HG03469 (cell line): Measurements from ENCODE around the gene EPB41L4A.
"Not testable (repeated sequence)": the region's sequence is repeated elsewhere in the genome, so short reads cannot be mapped to it uniquely, and the experiment has no call there.

Experiments used
- ATAC-seq: cut with Tn5 transposase; IDR thresholded peaks from one replicate; pipeline ENCODE4 v1.9.1; 2021; ENCODE audit warnings: mild to moderate bottlenecking, moderate library complexity, moderate number of reproducible peaks; ENCODE audit not compliant: unreplicated experiment

The EPB41L4A gene, protein sequence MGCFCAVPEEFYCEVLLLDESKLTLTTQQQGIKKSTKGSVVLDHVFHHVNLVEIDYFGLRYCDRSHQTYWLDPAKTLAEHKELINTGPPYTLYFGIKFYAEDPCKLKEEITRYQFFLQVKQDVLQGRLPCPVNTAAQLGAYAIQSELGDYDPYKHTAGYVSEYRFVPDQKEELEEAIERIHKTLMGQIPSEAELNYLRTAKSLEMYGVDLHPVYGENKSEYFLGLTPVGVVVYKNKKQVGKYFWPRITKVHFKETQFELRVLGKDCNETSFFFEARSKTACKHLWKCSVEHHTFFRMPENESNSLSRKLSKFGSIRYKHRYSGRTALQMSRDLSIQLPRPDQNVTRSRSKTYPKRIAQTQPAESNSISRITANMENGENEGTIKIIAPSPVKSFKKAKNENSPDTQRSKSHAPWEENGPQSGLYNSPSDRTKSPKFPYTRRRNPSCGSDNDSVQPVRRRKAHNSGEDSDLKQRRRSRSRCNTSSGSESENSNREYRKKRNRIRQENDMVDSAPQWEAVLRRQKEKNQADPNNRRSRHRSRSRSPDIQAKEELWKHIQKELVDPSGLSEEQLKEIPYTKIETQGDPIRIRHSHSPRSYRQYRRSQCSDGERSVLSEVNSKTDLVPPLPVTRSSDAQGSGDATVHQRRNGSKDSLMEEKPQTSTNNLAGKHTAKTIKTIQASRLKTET

DNA sequence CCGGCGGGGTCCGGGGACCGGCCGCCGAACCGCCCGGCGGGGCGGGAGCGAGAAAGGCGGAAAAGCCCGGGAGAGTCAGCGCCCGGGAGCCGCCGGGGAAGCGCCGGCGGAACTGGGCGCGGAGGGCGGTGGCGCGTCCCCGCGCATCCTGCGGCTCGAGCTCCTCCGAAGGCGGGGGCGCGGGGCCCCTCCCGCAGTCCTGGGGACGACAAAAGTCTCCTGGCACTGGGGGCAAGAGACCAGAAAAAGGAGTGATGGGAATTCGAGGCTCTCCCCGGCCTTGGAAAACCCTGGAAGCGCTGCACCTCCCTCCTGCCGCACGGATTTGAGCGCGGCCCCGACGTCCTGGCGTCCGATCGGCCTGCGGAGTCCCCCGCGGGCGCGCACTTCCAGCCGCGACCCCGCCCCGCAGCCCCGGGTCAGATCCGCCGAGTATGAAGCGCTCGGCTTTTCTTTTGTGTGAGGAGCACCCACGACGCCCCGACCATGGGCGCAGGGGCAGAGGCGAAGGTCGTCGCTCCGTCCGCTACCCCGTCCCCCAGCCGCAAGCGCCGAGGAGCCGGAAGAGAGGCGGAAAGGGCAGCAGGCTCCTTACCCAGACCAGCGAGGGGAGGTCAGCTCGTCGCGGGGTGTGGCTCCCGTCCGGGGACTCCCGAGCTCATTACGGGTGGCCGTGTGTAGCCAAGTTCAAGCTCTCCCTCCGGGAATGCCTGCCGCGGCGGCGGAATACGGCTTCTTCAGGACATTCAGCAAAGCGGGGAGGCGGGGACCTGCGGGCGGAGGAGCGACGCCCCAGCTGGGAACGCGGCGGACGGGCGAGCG is at the start of gene EPB41L4A:
EPB41L4A (minus strand) TSS at position 114 of the 822 bp plus-strand sequence. CDS start 238 bp downstream, outside the sequence.
- peak; percentile 7 for ATAC-seq

DNA sequence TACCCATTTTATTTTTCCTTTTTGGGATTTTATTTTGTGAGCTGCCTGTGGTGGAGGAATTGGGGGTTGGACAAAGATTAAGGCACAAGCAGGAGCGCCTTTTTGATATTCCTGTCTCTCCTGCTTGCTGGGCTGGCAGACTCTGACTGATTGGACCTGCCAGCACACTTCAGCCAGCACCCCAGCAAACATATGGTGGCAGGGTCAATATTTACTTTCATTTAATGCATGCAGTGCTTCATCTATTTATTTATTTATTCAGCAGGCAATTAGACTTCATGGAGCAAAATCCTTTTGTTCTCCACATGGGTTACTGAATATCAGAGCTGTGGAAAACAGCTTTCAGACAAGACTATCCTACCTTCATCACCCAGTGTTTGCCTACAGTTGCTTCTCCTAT is 48.4 kb upstream of the EPB41L4A start:
- no peak for ATAC-seq

DNA sequence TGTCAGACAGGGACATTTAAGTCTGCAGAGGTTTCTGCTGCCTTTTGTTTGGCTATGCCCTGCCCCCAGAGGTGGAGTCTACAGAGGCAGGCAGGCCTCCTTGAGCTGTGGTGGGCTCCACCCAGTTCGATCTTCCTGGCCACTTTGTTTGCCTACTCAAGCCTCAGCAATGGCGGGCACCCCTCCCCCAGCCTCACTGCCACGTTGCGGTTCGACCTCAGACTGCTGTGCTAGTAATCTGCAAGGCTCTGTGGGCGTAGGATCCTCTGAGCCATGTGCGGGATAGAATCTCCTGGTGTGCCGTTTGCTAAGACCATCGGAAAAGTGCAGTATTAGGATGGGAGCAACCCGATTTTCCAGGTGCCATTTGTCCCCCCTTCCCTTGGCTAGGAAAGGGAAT is 47.2 kb upstream of the EPB41L4A start:
- not testable (repeated sequence) for ATAC-seq

DNA sequence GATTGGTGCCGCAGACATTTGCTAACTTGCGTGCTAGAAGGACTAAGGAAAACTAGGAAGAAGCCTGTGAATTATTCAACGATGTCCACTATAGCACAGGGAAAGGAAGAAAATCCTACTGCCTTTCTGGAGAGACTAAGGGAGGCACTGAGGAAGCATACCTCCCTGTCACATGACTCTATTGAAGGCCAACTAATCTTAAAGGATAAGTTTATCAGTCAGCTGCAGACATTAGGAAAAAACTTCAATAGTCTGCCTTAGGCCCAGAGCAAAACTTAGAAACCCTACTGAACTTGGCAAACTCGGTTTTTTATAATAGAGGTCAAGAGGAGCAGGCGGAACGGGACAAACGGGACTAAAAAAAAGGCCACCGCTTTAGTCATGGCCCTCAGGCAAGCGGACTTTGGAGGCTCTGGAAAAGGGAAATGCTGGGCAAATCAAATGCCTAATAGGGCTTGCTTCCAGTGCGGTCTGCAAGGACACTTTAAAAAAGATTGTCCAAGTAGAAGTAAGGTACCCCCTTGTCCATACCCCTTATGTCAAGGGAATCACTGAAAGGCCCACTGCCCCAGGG is 28.2 kb upstream of the EPB41L4A start:
- ATAC-seq = not testable (repeated sequence)

DNA sequence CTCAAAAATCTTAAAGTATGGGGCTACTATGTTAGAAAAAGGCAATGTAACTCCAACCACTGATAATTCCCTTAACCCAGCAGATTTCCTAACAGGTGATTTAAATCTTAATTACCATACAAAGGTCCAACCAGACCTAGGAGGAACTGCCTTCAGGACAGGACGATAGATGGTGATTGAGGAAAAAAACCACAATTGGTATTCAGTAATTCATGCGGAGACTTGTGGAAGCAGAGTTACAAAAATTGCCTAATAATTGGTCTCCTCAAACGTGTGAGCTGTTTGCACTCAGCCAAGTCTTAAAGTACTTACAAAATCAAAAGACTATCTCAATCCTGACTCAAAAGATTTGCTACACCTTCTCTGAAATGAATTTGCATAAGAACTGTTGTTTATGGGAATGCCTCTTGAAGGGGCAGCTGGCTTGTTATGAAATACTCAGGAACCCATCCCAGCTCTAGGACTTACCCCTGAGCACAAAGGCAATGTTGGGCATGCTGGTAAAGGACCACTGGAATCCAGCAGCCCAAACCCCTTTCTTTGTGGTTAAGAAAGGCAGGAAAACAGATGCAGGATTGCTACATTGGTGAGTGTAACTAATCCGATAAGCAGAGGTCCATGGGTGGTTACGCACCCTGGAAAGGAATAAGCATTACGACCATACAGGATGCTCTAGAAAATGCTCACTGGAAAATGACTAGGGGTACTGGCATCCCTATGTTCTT is 26.7 kb upstream of the EPB41L4A start:
- ATAC-seq = no peak

DNA sequence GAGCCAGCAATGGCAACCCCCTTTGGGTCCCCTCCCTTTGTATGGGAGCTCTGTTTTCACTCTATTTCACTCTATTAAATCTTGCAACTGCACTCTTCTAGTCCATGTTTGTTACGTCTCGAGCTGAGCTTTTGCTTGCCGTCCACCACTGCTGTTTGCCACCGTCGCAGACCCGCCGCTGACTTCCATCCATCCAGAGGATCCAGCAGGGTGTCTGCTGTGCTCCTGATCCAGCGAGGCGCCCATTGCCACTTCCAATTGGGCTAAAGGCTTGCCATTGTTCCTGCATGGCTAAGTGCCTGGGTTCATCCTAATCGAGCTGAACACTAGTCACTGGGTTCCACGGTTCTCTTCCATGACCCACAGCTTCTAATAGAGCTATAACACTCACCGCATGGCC is 24.9 kb upstream of the EPB41L4A start:
- not testable (repeated sequence) for ATAC-seq

DNA sequence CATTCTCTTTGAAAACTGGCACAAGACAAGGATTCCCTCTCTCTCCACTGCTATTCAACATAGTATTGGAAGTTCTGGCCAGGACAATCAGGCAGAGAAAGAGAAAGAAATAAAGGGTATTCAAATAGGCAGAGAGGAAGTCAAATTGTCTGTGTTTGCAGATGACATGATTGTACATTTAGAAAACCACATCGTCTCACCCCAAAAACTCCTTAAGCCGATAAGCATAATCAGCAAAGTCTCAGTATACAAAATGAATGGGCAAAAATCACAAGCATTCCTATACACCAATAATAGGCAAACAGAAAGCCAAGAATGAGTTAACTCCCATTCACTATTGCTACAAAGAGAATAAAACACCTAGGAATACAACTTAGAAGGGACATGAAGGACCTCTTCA is 21.0 kb upstream of the EPB41L4A start:
- ATAC-seq = no peak

DNA sequence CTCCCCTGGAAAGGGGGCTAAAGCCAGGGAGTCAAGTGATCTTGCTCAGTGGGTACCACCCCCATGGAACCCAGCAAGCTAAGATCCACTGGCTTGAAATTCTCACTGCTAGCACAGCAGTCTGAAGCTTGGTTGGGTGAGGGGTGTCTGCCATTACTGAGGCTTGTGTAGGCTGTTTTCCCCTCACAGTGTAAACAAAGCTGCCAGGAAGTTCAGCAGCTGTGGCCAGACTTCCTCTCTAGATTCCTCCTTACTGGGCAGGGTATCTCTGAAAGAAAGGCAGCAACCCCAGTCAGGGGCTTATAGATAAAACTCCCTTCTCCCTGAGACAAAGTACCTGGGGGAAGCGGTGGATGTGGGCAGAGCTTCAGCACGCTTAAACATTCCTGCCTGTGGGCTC is 17.1 kb upstream of the EPB41L4A start:
- no peak for ATAC-seq

DNA sequence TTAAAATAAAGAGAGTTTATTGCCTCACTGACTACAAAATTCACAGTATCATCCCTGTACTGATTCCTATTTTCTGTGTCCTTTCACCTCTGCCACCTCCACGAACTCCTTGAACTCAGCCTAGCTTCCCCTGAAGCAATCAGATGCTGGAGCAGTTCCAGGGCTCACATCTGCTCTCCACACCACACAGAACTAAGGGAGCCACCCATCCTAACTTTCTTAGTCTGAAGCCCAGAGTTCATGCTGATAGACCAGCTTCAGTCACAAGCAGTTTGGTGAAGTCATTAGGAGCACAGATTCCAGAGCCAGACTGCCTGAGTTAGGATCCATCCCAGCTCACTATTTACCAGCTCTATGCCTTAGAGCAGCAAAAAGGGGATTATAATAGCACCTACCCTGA is 15.6 kb upstream of the EPB41L4A start:
- no peak for ATAC-seq

DNA sequence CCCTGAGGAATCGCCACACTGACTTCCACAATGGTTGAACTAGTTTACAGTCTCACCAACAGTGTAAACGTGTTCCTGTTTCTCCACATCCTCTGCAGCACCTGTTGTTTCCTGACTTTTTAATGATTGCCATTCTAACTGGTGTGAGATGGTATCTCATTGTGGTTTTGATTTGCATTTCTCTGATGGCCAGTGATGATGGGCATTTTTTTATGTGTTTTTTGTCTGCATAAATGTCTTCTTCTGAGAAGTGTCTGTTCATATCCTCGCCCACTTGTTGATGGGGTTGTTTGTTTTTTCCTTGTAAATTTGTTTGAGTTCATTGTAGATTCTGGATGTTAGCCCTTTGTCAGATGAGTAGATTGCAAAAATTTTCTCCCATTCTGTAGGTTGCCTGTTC is 7.1 kb upstream of the EPB41L4A start:
- not testable (repeated sequence) for ATAC-seq

DNA sequence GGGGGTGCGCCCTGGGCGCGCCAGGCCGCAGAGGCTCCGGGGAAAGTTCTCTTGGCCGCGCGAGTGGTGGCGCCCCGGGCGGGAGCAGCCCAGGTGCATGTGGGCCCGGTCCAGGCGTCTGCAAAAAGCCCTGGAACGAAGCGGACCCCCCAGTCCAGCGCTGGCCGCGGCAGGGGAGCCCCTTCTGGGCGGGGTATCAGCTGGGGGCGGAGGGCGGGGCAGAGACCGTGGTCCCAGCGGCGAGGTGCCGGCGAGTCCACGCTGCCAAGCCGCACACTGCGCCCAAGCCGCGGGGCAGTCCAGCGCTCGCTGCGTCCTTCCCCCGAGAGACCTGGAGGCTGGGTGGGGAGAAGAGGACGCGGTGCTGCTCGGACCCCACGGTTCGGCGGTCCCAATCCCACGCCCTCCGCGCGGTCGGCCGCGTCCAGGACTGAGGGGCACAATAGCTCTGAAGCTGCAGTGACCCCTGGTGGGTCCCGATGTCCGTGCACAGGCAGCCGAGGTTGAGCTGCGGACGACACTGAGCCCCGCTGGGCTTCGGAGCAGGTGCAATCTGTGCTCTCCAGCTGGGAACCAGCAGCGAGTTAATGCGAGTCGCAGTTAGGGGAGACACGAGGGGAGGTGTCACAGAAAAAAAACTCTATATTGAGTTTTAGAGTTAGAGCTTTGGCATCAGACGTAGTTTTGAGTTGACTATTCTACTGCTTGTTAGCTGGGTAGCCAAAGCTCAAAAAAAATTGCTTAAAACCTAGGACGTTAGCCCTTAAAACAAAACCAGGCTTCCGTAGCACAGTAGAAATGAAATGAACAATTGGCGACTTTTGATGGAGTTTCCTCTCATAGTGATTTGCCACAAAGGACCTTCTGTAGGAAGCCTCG is 1.1 kb upstream of the EPB41L4A start:
- peak; percentile 67 for ATAC-seq

DNA sequence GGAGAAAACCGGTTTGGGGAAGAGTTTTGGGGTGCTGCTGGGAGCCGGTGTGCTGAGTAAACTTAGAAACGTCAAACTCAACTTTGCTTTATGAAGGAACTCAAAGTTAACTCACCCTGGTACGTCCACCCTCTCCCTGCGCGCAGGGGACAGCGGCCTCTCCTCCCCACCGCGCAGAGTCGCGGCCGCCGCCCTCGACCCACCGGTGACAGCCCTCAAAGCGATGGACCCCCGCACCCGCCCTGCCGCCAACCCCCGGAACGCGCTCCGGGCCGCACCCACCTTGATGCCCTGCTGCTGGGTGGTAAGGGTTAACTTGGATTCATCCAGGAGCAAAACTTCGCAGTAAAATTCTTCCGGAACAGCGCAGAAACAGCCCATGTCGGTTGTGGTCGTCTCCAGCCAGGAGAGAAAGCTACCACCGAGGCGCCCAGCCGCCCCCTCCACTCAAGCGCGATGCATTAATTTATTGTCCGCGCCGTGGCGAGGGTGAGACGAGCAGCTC is 366 bp downstream of the EPB41L4A start:
- ATAC-seq = no peak

DNA sequence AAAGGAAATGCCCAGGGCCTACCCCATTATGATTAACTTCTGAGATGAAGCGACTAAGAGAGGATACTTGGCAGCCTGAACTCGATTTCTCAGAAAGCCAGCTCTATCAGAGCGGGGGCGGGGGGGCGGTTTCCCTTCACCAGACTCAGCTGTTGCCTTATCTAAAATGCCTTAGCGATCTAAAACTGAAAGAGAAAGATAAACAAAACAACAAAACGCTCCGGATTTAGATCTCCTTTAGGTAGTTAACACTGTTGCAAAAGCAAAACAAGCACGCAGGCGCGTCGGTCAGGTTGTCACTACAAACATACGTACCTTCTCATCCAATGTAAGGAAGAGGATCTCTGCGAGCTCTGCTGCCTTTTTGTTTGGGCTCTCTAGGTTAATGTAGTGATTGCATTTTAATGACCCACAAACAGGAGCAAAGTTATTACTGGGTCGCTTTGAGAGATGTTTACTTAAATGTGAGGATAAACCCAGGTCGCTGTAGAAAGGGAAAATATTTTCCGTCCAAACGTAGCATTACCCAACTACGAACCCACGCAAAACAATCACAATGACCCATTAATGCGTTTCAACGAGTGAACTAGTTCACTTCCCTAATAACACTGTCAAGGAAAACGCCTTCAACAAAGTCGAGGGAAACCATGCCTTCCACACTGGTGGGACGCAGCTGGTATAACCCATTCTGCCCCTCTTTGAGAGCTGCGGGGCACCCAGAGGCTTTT is 982 bp downstream of the EPB41L4A start:
- ATAC-seq = peak; percentile 36

DNA sequence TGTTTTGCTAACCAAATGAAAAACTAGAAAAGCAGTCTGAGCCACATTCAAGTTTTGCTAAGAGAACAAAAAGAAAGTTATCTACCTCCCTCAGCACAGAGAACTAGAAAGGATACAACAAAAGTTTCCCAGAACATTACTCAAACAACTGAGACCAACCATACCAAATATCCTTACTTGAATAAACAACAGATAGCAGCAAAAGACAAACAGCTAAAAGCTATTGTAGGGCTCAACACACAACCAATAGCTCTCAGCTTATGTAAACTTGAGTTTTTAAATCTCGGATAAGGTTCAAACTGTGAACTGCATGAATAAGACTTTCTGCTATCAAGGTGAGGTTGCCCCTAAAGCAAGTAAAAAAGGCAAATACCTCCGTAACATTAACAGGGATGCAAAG is 3.5 kb downstream of the EPB41L4A start:
- no peak for ATAC-seq

DNA sequence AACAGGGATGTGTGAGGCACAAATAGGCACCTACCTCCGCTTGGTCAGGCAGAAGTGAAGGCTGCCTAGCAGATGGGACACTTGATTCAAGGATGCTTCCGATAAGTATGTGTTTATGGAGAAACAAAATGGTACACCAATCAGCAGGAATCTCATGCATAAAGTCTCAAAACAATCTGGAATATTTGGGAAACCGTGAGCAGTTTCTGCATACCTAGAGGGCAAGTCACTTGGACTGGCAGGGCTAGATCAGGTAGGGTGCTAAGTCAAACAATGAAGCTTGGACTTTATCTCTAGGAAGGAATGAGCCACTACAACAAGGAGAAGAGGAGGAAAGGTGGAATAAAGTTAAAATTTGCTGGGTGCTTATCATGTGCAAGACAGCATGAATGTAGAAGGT is 5.5 kb downstream of the EPB41L4A start:
- ATAC-seq = no peak

DNA sequence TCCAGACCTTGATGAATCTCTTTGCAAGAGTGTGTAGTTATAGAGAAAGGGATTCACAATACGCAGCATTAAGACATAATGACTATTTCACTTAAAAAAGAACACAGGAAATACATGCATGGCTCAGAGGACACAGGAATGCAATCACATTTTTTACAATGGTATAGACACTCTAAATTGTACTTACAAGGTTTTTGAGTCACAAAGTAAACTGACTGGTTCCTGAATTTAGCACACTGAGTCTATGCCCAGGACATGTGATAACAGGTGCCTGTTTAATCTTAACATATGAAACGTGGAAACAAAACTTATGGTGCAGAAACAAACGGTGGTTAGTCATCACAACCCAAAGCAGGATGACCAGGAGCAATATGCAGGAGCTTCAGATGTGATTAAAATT is 6.7 kb downstream of the EPB41L4A start:
- ATAC-seq = no peak

DNA sequence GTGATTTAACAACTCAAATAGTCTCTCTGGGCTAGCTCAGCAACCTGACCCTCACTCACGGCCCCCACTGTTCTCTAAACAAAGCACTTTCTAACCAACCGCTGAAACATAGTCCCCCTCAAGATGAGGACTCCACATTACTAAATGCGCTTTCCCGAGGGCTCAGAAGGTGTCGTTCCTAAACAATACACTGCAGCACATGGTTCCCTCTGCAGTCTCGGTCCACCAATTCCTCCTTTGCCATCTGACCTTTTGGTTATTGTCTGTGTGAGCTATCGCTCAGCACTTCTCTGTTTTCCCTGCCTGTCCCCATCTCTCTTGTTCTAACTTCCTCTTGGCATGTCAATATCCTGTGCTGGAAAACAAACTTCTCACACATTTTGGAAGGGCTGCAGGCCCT is 7.2 kb downstream of the EPB41L4A start:
- ATAC-seq = no peak

DNA sequence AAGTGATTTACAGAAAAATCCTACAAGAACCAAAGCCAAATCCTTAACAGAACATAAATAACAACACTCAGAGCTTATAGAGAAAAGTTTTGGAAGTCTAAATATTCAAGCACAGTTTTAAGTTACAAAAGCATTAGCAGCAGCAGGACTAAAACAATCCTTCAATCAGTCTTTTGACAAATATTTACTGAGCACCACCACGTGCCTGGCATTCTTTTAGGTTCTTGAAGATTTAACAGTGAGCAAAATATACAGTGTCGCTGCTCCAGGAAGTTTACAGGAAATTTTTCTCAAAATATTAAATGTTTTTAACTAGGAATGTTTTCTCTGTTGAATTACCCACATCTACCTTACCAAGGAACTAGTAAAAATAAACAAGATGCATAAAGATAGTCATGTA is 11.4 kb downstream of the EPB41L4A start:
- ATAC-seq = no peak

DNA sequence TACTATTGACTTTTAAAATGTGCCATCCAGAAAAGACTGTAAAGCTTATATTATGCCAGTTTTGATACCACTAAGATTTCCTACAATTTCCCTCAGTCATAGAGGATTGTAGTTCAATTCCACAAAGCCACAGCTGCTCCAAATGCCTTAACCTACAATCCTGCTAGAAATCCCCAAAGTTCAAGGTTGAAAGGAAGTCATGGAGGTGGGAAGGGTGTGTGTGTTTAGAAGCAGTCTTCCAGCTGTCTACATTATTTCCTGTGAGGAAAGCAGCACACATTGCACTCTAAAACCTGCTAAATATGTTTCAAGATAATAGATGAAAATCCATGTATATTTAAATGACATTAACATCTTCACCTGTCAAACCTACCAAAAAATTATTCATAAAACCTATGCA is 11.8 kb downstream of the EPB41L4A start:
- no peak for ATAC-seq
